ENCODE results near the gene FN1.

Gene FN1

DNA sequence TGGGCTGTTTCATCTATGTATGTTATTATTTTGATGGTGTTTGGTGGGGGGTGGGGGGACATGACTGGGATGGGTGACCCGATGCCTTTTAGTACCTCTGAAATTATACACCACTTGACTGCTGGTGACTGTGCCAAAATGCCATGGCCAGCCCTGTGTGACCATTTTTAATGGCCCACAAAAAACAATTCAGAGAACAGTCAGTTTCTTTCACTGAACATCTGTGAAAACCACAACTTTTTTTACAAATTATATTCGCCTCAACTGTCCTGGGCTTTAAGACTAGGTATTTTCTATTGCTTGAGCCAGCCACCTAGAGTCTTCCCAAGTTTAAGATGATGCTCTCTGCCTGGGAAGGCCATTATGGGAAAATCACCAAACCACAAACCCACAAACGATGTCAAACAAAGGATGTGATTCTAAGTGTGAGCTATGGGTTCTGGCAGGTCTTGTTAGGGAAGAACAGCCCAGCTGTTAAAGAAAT, 33.9 kb downstream of the FN1 start:
- no peak for DNase-seq (ENCODE audit: low spot score)
- in situ Hi-C loops (cut with MboI; ENCODE audit: low pct_unique_long_range_greater_than_20kb, low sequenced_read_pairs, unreplicated experiment) = no loop called here
- TF ChIP-seq, protein P1, sequence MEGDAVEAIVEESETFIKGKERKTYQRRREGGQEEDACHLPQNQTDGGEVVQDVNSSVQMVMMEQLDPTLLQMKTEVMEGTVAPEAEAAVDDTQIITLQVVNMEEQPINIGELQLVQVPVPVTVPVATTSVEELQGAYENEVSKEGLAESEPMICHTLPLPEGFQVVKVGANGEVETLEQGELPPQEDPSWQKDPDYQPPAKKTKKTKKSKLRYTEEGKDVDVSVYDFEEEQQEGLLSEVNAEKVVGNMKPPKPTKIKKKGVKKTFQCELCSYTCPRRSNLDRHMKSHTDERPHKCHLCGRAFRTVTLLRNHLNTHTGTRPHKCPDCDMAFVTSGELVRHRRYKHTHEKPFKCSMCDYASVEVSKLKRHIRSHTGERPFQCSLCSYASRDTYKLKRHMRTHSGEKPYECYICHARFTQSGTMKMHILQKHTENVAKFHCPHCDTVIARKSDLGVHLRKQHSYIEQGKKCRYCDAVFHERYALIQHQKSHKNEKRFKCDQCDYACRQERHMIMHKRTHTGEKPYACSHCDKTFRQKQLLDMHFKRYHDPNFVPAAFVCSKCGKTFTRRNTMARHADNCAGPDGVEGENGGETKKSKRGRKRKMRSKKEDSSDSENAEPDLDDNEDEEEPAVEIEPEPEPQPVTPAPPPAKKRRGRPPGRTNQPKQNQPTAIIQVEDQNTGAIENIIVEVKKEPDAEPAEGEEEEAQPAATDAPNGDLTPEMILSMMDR (IDR thresholded peaks at IDR 0.05; ENCODE audit: extremely low read depth, insufficient read depth, missing control alignments) = no peak

- TF ChIP-seq, protein P1 (IDR thresholded peaks at IDR 0.05; ENCODE audit: extremely low read depth, insufficient read depth, missing control alignments) = no peak
- in situ Hi-C loops (cut with MboI; ENCODE audit: low pct_unique_long_range_greater_than_20kb, low sequenced_read_pairs, unreplicated experiment) = no loop called here
- no peak for DNase-seq (ENCODE audit: low spot score)
Observed at GRCh38 chr2:215399067-215399716, 36.7 kb downstream of the FN1 start.

DNA sequence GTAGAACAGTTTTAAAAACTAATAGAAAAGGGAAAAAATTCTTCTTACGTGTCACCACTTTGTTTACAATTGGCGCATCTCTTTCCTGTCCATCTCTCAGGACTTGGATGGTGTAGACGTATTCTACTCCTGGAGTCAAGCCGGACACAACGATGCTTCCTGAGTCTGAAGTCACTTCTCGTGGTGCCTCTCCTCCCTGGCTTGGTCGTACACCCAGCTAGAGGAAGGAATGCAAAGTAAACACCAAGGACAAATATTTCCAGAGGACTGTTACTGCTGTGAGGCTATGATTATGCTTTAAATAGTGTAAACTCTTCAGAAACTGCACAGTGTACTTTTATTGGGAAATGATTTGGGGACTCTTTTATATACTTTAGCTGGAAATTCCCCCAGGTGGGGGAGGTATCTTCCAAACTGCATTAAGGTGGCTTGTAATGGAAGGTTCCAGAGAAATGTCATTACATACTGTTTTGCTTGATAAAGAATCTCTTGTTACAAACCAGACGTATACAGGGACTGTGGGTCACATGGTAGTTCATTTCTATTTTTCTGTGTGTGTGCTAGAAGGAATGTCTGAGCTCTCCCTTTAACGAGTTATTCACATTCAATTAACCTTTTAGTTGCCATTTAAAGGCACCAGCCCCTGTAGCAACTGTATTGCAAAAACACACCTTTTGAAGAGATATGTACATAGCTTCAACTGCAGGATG, 38.1 kb downstream of the FN1 start:
- in situ Hi-C loops (cut with MboI; ENCODE audit: low pct_unique_long_range_greater_than_20kb, low sequenced_read_pairs, unreplicated experiment) = no loop called here
- TF ChIP-seq, protein P1 (IDR thresholded peaks at IDR 0.05; ENCODE audit: extremely low read depth, insufficient read depth, missing control alignments) = no peak
- DNase-seq (ENCODE audit: low spot score) = no peak

DNA sequence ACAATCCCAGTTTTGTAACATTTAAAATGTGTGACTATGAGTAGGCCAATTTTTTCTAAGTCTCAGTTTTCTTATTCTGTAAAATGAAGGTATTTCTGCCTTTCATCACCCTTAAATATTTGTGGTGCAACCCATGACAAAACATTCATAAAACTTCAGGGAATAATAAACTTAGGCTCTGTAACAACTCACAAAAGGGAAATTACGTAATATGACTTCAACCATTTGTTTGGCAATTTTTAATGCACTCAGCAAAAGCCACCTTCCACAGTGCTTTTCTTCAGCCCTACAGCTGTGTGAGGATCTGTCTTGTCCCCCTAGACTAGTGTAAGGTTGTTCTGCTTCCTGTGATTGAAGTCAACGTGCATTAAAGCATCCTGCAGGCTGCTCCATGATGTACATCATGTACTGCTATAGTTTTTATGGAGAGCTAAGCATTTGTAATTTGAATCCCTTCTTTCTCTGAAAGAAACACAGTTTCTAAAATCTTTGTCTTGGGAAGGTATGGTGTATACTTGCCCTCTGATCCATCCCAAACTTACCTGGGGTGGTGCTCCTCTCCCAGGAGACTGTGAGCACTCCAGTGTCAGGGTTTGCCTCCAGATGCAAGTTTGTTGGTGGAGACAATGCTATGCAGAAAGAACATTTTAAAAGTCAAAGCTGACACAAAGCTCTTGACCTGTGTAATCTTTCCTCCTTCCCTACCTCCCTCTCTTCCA, 39.1 kb downstream of the FN1 start:
- DNase-seq (ENCODE audit: low spot score) = no peak
- in situ Hi-C loops (cut with MboI; ENCODE audit: low pct_unique_long_range_greater_than_20kb, low sequenced_read_pairs, unreplicated experiment) = no loop called here
- TF ChIP-seq, protein P1 (IDR thresholded peaks at IDR 0.05; ENCODE audit: extremely low read depth, insufficient read depth, missing control alignments) = no peak

DNA sequence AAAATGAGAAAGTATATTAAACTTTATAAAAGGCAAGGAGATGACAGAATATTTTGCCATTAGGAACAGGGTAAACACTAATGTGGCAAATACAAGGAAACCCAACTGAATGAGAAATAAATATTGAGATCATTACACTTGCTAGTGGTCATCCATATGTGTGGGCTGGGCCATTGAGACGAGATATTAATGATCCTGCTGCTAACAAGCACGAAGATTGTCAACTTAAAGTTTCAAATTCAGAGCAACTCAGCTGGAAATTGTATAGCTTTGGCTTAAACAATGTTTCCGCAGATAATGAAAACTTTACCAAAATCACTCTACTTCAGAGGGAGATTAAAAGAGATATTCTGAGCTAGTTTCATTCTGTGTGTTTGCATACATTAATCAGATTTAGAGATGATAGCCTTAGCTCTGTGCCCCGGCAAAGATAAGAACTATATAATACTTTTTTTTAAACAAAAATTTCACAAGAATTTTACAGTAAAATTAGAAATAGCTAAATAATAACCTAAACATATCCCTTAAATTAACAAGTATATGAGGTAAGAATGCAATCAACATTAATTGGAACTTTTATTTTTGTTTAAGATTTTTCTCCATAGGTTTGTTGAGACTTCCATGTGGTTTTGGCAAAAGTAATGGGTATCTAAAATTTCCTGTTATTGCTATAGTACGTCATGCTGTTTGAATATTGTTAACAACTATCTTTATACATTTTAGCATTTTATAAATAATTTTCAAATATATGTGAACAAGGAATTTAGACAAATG, 40.0 kb downstream of the FN1 start:
- in situ Hi-C loops (cut with MboI; ENCODE audit: low pct_unique_long_range_greater_than_20kb, low sequenced_read_pairs, unreplicated experiment) = no loop called here
- DNase-seq (ENCODE audit: low spot score) = no peak
- TF ChIP-seq, protein P1 (IDR thresholded peaks at IDR 0.05; ENCODE audit: extremely low read depth, insufficient read depth, missing control alignments) = no peak

All from GM13977 (cell line).